Osteocyte (in vitro differentiated cells): ENCODE data around the gene TMC4. TPM values are rescaled to one million over a fixed set of nuclear protein-coding genes. Genes with fewer than 3 reads are reported as not detected.
"Not testable (repeated sequence)": the region's sequence is repeated elsewhere in the genome, so short reads cannot be mapped to it uniquely, and the experiment has no call there.

ENCODE experiments used
- DNase-seq: peaks from one replicate; pipeline ENCODE4 v3.0.0; 2021; ENCODE audit warnings: mixed read lengths; ENCODE audit not compliant: unreplicated experiment; ENCODE audit errors: extremely low spot score
- H3K27ac Mint-ChIP-seq: one replicate; pipeline ENCODE4 v1.8.0; 2021; ENCODE audit warnings: mild to moderate bottlenecking, mixed read lengths; ENCODE audit not compliant: unreplicated experiment
- H3K27me3 Mint-ChIP-seq: one replicate; pipeline ENCODE4 v1.8.0; 2021; ENCODE audit warnings: mixed read lengths; ENCODE audit not compliant: unreplicated experiment
- H3K36me3 Mint-ChIP-seq: one replicate; pipeline ENCODE4 v1.8.0; 2021; ENCODE audit warnings: mixed read lengths; ENCODE audit not compliant: unreplicated experiment
- H3K4me1 Mint-ChIP-seq: one replicate; pipeline ENCODE4 v1.8.0; 2021; ENCODE audit warnings: mixed read lengths; ENCODE audit not compliant: unreplicated experiment
- H3K4me3 Mint-ChIP-seq: one replicate; pipeline ENCODE4 v1.8.0; 2021; ENCODE audit warnings: mild to moderate bottlenecking, moderate library complexity, mixed read lengths; ENCODE audit not compliant: unreplicated experiment
- H3K9me3 Mint-ChIP-seq: one replicate; pipeline ENCODE4 v1.8.0; 2021; ENCODE audit warnings: mixed read lengths; ENCODE audit not compliant: unreplicated experiment
- long read RNA-seq: library from polyadenylated mRNA; unstranded; transcript quantifications from one replicate; pipeline ENCODE4 v2.0.0, GENCODE V29; 2021
- total RNA-seq: library from RNA; stranded (reverse); gene quantifications from 2 replicates; pipeline ENCODE4 v1.2.1, GENCODE V29; 2021
- TF ChIP-seq, protein P1 (sequence below): fragments of 200-600 bp; sonication (generic); IDR thresholded peaks from 2 replicates; pipeline ENCODE4 v1.5.0; 2021; ENCODE audit warnings: antibody characterized with exemption, mild to moderate bottlenecking, moderate library complexity

The TMC4 gene, protein sequence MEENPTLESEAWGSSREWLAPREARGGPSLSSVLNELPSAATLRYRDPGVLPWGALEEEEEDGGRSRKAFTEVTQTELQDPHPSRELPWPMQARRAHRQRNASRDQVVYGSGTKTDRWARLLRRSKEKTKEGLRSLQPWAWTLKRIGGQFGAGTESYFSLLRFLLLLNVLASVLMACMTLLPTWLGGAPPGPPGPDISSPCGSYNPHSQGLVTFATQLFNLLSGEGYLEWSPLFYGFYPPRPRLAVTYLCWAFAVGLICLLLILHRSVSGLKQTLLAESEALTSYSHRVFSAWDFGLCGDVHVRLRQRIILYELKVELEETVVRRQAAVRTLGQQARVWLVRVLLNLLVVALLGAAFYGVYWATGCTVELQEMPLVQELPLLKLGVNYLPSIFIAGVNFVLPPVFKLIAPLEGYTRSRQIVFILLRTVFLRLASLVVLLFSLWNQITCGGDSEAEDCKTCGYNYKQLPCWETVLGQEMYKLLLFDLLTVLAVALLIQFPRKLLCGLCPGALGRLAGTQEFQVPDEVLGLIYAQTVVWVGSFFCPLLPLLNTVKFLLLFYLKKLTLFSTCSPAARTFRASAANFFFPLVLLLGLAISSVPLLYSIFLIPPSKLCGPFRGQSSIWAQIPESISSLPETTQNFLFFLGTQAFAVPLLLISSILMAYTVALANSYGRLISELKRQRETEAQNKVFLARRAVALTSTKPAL
- 2.0 and 2.7 TPM in 2 replicates for total RNA-seq
- long read RNA-seq = 0 reads

DNA sequence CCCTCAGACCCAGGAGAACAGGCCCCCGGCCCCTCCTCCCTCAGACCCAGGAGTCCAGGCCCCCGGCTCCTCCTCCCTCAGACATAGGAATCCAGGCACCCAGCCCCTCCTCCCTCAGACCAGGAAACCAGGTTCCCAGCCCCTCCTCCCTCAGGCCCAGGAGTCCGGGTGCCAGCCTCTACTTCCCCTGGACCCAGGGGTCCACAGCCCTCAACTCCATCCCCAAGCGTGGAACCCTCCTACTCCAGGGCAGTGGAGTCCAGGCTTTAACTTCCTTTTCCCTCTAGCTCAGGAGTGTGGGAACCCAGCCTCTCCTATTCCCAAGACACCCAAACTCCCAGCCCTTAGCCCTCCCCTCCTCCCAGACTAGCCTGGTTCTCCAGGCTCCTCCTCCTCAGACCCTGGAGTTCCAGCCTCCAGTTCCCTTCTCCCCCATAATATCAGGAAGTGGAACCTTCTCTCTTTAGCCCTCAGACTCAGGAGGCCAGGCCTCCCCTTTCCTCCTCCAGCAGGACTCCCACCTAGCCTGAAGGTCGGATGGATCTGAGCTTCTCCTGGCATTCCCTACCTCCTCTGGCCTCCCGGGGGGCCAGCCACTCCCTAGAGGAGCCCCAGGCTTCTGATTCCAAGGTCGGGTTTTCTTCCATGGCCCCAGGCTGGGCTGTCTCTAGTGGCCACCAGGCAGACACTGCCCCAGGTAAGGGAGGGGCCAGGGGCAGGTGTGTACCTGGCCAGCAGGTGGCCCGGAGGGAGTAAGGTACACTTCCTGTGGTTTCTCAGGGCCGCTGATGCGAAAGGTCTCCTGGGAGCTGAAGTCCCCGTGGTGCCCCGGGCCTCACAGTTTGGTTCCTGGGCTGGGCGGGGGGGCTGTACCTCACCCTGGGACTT, at the start of gene TMC4:
Gene TMC4, minus strand, starts transcription at position 690 of the 888 bp plus-strand sequence. Its CDS starts 43 bp downstream, at position 647.
- DNase-seq = no peak
- Mint-ChIP-seq H3K27ac (peak within 1 kb of the TSS; percentile 80), H3K27me3 (no peaks in the 10 kb centered on the region), H3K9me3 (no peaks in the 10 kb centered on the region), H3K4me1 (peaks cover 14% of the 10 kb centered on the region), H3K4me3 (peak within 1 kb of the TSS; percentile 5), H3K36me3 (no peaks in the 10 kb centered on the region)
- TF ChIP-seq, protein P1, sequence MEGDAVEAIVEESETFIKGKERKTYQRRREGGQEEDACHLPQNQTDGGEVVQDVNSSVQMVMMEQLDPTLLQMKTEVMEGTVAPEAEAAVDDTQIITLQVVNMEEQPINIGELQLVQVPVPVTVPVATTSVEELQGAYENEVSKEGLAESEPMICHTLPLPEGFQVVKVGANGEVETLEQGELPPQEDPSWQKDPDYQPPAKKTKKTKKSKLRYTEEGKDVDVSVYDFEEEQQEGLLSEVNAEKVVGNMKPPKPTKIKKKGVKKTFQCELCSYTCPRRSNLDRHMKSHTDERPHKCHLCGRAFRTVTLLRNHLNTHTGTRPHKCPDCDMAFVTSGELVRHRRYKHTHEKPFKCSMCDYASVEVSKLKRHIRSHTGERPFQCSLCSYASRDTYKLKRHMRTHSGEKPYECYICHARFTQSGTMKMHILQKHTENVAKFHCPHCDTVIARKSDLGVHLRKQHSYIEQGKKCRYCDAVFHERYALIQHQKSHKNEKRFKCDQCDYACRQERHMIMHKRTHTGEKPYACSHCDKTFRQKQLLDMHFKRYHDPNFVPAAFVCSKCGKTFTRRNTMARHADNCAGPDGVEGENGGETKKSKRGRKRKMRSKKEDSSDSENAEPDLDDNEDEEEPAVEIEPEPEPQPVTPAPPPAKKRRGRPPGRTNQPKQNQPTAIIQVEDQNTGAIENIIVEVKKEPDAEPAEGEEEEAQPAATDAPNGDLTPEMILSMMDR = no peak

DNA sequence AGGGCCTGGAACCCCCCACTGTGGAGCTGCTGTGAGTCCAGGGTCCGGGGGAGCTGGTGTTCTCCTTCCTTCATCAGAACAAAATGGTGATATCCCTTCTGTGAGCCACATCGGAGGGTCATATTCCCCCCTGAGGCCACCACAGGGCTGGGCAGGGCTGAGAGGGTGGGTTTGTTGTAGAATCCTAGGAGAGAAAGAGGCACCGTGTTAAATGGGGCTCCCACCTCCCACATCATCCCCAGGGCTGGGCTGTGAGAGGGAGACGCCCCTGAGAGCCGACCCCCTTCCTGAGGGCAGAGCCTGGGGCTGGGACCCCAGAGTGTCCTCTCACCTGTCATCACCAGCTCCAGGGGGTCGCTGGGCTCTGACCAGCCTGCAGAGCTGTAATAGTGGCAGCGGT, 49.0 kb upstream of the TMC4 start:
- not testable (repeated sequence) for DNase-seq, H3K9me3 Mint-ChIP-seq, H3K36me3 Mint-ChIP-seq, H3K4me3 Mint-ChIP-seq, H3K27ac Mint-ChIP-seq
- Mint-ChIP-seq H3K27me3 (peaks cover 12% of the 10 kb centered on the region), H3K4me1 (peaks cover 14% of the 10 kb centered on the region)

DNA sequence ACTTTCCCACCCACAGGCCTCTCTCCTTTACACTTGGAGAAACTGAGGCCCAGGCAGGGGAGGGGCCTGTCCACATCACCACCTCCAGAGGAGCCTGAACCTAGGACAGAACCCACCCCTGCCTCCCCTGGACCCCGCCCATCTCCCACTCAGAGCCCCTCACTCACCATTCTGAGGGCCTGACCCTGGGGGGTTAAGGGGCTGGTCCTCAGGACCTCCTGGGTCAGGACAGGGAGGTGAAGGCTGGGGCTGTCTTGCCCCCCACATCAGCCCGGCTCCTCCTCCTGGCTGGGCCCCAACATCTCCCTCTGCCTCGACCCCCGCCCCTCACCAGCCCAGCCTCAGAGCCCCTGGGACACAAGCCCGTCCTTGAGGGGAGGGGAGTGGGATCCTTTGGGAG, 46.7 kb upstream of the TMC4 start:
- not testable (repeated sequence) for H3K27ac Mint-ChIP-seq, H3K9me3 Mint-ChIP-seq, H3K4me3 Mint-ChIP-seq, DNase-seq, H3K27me3 Mint-ChIP-seq, H3K36me3 Mint-ChIP-seq
- peaks cover 14% of the 10 kb centered on the region for H3K4me1 Mint-ChIP-seq

DNA sequence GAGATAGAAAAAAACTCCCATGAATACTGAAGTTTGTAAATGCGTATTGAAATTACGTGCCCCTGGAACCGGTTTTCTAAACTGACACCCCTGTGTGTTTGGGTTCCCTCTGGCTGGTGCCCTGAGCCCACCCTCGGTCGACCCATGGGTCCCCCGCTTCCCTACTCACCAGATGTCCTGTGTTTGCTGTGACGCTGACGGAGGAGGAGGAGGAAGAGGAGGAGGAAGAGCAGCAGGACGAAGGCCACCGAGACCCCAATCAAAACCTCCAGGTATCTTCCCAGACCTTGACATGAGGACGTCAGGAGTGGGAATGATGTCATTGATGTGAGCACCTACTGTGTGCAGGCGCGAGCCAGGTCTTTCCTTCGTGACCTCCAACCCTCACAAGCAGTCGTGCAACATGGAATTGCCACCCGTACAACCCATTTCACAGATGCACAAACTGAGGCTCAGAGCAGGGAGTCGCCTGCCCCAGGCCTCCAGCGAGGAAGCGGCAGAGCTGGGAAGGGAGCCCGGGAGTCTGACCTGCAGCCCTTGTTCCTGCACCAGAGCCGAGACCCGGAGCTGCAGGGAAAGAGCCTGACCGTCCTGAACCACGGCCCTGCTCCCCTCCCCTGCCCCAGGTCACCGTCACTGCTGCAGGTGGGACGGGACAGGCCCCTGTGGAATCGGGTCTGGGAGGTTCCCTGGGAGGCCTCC, 46.2 kb upstream of the TMC4 start:
- no peaks in the 10 kb centered on the region for H3K36me3 Mint-ChIP-seq
- H3K27me3 Mint-ChIP-seq = peaks cover 7% of the 10 kb centered on the region
- TF ChIP-seq, protein P1 = no peak
- H3K4me1 Mint-ChIP-seq = peaks cover 14% of the 10 kb centered on the region
- no peak for DNase-seq
- no peaks in the 10 kb centered on the region for H3K9me3 Mint-ChIP-seq
- no peak overlapping the region for H3K27ac Mint-ChIP-seq
- no peak overlapping the region for H3K4me3 Mint-ChIP-seq

DNA sequence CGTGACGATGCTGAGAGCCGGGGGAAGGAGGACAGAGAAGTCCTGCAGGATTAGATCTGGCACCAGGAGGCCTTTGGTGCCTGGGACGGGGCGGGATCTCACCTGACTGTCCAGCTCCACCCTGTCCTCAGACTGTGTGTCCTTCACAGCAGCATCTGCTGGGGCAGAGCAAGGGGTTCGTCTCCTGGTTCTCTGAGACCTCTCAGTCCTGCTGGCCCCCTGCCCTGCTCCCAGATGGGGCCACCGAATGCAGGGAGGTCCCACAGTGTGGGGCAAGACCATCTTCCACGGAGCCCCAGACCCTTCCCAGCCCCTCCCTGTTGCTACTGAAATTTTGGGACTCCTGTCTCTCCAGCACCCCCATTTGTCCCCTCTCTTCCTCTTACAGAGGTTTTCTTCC, 45.3 kb upstream of the TMC4 start:
- H3K4me3 Mint-ChIP-seq = no peak overlapping the region
- DNase-seq = no peak
- H3K9me3 Mint-ChIP-seq = no peaks in the 10 kb centered on the region
- H3K36me3 Mint-ChIP-seq = no peaks in the 10 kb centered on the region
- peaks cover 14% of the 10 kb centered on the region for H3K4me1 Mint-ChIP-seq
- H3K27ac Mint-ChIP-seq = no peak overlapping the region
- TF ChIP-seq, protein P1 = no peak
- peaks cover 2% of the 10 kb centered on the region for H3K27me3 Mint-ChIP-seq

DNA sequence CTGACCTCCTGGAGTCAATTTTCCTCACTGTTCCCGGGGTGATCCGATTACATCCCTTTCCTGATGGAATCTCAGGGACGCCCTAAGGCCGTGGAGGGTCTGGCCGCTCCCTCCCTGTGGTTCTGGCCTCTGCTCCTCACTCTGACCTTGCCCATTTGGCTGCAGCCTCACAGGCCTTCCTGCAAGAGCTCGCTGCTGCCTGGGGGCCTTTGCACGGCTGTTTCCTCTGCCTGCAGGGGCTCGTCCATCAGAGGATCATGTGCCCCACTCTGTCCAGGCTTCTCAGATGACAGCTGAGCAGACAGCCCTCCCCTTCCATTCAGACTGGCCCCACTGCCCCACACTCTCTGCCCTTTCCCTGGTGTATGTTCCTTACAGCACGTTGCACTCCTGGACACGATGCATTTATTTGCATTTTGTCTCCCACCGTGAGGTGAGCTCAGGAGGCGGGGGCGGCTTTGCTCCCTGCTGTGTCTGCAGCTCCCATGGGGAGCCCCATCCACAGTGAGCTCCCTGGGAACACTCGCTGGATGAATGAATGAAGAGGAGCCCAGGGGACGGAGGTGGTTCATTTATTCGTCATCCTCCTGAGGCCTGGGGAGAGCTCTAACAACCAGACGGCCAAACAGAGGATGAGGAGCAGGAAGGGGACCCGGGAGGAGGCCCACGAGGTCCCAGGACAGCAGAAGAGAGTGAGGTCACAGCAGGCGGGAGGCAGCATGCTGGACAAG, 44.7 kb upstream of the TMC4 start:
- not testable (repeated sequence) for H3K9me3 Mint-ChIP-seq, H3K36me3 Mint-ChIP-seq, H3K4me3 Mint-ChIP-seq, H3K27me3 Mint-ChIP-seq, DNase-seq, H3K27ac Mint-ChIP-seq
- H3K4me1 Mint-ChIP-seq = peaks cover 14% of the 10 kb centered on the region
